SKM-1 treated with dmso at 0.1 percent for 144 hours (cell line): ENCODE data around the gene MTMR2.
"Not testable (repeated sequence)": the region's sequence is repeated elsewhere in the genome, so short reads cannot be mapped to it uniquely, and the experiment has no call there.

ENCODE experiments used
- DNase-seq: peaks from one replicate; lab custom pipeline; 2025; ENCODE audit not compliant: unreplicated experiment; lab: John Stamatoyannopoulos, UW

The MTMR2 gene

GRCh38 chr11:95886462-95886861 is 37.4 kb downstream of the MTMR2 start:
- DNase-seq = no peak

- DNase-seq = no peak
Observed at GRCh38 chr11:95884802-95885201, 39.1 kb downstream of the MTMR2 start.

DNA sequence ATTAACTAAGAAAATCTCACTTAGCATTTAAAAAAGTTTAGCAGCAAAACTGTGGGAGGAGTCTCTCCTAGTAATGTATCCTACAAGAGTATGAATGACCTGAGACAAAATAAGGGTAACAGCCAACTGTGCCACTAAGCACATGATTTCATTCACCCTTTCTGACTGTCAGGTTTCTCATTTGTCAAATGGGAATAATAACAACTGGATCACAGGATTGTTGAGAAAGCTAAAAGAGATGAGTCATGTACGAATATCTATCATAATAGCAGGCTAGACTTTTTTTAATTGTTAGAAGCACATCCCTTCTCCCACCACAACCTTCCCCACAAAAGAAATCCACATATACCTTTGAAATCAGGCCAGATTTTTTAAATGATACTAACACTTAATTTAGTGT is 39.5 kb downstream of the MTMR2 start:
- no peak for DNase-seq

DNA sequence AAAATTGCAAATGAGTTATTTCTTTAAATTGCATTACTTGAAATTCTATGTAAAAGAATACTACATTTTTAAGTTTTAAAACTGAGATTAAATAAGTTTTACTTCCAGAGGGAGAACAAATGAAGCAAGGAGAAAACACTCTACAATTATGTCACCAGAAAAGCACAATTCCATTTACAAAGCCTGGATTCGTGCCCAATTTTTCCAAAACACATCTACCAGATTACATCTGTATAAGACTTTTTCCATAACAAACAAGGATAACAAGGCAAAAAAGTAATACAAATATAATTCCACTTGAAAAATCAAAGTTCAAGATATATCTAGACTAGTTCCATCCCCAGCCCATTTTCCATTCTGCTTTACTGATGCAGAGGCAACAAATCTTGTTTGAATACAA is 40.5 kb downstream of the MTMR2 start:
- DNase-seq = no peak

- DNase-seq = no peak
Observed at GRCh38 chr11:95877291-95877690, 46.6 kb downstream of the MTMR2 start.

GRCh38 chr11:95870877-95871276 is 53.0 kb downstream of the MTMR2 start:
- DNase-seq = not testable (repeated sequence)

- DNase-seq = peak; percentile 25
Observed at GRCh38 chr11:95867105-95867504, 56.8 kb downstream of the MTMR2 start.

- DNase-seq = no peak
Observed at GRCh38 chr11:95863486-95864140, 60.3 kb downstream of the MTMR2 start.

DNA sequence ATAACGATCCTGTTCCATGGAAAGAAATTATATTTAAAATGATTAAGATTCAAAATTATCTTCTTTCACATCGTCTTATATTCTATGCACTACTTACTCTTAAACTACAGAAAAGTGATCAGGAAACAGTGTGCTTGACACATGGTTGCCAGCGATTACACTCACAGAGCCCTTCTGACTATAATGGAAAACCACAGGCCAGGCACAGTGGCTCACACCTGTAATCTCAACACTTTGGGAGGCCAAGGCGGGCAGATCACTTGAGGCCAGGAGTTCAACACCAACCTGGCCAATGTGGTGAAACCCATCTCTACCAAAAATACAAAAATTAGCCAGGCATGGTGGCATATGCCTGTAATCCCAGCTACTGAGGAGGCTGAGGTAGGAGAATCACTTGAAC is 63.9 kb downstream of the MTMR2 start:
- not testable (repeated sequence) for DNase-seq

DNA sequence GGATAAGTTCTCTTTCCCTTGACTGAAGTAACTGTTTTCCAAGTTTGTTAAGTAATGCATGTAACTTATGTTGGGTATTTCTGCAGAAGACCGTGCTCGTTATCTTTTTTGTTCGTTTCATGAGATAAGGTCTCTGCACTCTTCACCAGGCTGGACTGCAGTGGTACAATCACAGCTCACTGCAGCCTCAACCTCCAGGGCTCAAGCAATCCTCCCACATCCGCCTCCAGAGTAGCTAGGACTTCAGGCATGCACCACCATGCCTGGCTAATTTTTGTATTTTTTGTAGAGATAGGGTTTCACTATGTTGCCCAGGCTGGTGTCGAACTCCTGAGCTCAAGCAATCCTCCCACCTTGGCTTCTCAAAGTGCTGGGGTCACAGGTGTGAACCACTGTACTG is 69.5 kb downstream of the MTMR2 start:
- not testable (repeated sequence) for DNase-seq

DNA sequence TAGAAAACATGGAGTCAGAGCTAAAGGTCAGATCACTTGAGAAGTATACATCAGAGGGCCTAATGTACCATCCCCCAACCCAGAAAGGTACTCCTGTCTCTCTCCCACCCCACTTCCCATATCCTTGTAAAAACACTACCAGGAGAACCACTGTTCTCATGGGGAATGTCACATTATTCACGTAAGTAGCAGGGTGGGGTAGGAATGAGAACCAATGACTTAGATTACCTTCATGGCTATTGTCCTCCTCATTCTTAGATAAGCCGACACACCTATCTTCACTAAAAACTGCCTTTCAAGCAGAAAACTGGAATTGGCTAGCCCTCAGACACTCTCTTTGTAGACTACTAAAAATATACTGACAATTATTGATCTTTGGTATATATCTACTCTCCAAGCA is 70.0 kb downstream of the MTMR2 start:
- DNase-seq = no peak

DNA sequence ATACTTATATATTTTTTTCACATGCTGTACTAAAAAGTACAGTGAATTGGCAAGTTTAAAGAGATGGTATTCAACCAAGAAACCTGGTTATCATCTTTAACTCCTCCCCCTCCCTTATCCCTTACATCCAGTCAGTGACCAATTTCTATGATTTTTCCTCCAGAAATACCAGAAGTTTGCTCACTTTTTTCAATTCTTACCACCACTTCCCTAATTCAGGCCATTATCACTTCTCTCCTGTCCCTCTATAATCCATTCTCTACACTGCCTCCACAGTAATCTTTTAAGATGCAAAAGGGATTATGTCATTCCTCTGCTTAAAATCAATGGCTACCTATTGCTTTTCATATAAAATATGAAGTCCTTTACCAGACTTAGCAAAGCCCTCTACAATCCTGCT is 70.8 kb downstream of the MTMR2 start:
- no peak for DNase-seq

- no peak for DNase-seq
Observed at GRCh38 chr11:95850137-95850536, 73.8 kb downstream of the MTMR2 start.

GRCh38 chr11:95849087-95849825 is 74.7 kb downstream of the MTMR2 start:
- peak; percentile 65 for DNase-seq

DNA sequence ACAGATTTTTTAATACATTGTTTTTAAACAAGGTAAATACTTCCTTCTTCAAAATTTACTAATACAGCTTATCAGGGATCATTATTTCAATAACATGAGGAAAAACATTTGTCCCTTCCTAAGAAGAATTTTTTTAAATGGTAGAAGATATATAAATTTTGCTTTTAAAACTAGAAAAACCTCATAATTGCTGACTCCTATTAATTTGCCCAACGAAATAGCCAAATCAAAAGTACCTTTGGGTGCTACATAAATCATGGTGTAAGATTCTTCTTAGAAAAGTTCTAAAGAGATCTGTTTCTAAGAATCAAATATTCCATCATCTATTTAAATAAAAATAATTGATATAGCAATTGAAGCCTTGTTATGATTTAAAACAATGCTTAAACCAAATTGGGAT is 78.7 kb downstream of the MTMR2 start:
- DNase-seq = no peak

- peak; percentile 63 for DNase-seq
Observed at GRCh38 chr11:95835768-95836488, 88.0 kb downstream of the MTMR2 start.

- DNase-seq = no peak
Observed at GRCh38 chr11:95835351-95835750, 88.6 kb downstream of the MTMR2 start.

DNA sequence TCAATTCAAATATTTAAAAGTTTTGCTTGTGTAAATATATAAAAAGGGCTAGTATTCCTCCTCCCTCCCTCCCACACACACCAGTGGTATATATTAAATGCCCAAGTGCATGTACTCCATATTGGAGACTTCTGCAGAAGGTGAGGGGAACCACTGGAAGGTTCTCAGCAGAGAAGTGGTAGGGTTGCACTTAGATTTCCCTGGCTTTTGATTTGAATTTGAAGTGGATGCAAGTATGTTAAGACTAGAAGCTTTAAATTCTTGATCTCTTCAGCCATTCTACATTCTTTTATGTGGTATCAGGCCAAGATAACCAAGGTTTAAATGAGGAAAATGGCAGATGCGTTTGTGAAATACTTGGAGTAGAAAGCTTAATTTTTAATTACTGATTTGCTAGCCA is 90.5 kb downstream of the MTMR2 start:
- no peak for DNase-seq

- DNase-seq = no peak
Observed at GRCh38 chr11:95832763-95833162, 91.1 kb downstream of the MTMR2 start.

- no peak for DNase-seq
Observed at GRCh38 chr11:95831198-95831883, 92.6 kb downstream of the MTMR2 start.

GRCh38 chr11:95829580-95830259 is 94.2 kb downstream of the MTMR2 start:
- DNase-seq = no peak
